ENCODE results near the gene SNRPE.
"Not testable (repeated sequence)": the region's sequence is repeated elsewhere in the genome, so short reads cannot be mapped to it uniquely, and the experiment has no call there.

The SNRPE gene

DNA sequence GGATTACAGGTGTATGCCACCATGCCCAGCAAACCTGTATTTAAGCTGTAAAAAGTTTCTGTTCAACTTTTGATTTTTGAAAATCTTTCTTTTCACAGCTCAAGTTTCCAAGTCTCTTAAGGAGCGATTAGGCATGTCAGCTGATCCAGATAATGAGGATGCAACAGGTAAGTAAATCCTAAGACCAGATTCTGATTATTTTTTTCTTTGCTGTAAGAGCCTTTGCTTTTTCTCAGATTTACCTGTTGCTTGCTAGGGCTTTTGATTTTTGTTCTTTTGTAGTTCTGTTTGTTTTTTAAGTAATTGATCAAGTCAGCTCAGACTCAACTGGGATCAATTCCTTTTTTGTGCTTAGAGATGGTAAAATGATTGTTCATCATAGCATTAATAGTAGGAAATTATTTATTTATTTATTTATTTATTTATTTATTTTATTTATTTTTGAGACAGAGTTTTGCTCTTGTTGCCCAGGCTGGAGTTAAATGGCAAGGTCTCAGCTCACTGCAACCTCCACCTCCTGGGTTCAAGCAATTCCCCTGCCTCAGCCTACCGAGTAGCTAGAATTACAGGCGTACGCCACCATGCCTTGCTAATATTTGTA, 21.1 kb upstream of the SNRPE start:
- Histone ChIP-seq H3K27ac (ENCODE audit: low read length) (no peak overlapping the region), H3K9ac (ENCODE audit: low read length) (no peak overlapping the region), H3F3A (ENCODE audit: insufficient read depth, low read length) (no peaks in the 10 kb centered on the region), H3K79me2 (ENCODE audit: low read length) (peaks cover 10% of the 10 kb centered on the region), H2AFZ (ENCODE audit: low read length) (no peak overlapping the region), H3K9me2 (replicated peaks; ENCODE audit: insufficient read depth, low read length) (no peaks in the 10 kb centered on the region), H4K20me1 (ENCODE audit: insufficient read depth, low read length) (no peaks in the 10 kb centered on the region), H3K36me3 (replicated peaks; ENCODE audit: insufficient read depth, low read length) (peaks cover 10% of the 10 kb centered on the region; the same call in 1 of the 2 replicates), H3K4me2 (ENCODE audit: low read depth, low read length) (no peak overlapping the region), H3K4me1 (ENCODE audit: low read length) (no peaks in the 10 kb centered on the region), H3K27me3 (replicated peaks; ENCODE audit: insufficient read depth, low read length) (no peaks in the 10 kb centered on the region), H3K9me3 (replicated peaks; ENCODE audit: insufficient read depth, low read length) (no peaks in the 10 kb centered on the region), H3K4me3 (ENCODE audit: low read length) (no peak overlapping the region)
- no peak for DNase-seq
- TF ChIP-seq EZH2 (optimal IDR thresholded peaks at IDR 0.05; ENCODE audit: low read depth, low read length) (no peak), EZH2phosphoT487 (IDR thresholded peaks at IDR 0.05; ENCODE audit: low read length) (no peak)
- TF ChIP-seq, protein P1, sequence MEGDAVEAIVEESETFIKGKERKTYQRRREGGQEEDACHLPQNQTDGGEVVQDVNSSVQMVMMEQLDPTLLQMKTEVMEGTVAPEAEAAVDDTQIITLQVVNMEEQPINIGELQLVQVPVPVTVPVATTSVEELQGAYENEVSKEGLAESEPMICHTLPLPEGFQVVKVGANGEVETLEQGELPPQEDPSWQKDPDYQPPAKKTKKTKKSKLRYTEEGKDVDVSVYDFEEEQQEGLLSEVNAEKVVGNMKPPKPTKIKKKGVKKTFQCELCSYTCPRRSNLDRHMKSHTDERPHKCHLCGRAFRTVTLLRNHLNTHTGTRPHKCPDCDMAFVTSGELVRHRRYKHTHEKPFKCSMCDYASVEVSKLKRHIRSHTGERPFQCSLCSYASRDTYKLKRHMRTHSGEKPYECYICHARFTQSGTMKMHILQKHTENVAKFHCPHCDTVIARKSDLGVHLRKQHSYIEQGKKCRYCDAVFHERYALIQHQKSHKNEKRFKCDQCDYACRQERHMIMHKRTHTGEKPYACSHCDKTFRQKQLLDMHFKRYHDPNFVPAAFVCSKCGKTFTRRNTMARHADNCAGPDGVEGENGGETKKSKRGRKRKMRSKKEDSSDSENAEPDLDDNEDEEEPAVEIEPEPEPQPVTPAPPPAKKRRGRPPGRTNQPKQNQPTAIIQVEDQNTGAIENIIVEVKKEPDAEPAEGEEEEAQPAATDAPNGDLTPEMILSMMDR (IDR thresholded peaks at IDR 0.05; ENCODE audit: low read length): no peak

DNA sequence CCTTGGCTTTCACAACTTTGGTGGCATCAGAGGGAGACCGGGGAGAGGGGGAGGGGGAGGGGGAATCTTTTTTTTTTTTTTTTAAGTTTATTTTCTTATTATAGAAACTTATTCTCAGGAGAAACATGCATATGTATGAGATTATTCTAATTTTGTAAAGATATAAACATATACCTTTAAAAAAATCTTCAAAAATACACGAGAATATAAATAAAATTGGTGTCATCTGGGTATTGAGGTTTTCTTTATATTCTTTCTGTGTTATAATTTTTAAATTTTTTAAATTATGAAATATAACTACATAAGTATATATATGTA, 18.9 kb upstream of the SNRPE start:
- no peak for TF ChIP-seq EZH2phosphoT487 (IDR thresholded peaks at IDR 0.05; ENCODE audit: low read length)
- TF ChIP-seq EZH2 (optimal IDR thresholded peaks at IDR 0.05; ENCODE audit: low read depth, low read length): no peak
- TF ChIP-seq, protein P1 (IDR thresholded peaks at IDR 0.05; ENCODE audit: low read length): no peak
- H3K9ac ChIP-seq (ENCODE audit: low read length): no peak overlapping the region
- H3K79me2 ChIP-seq (ENCODE audit: low read length): peaks cover 5% of the 10 kb centered on the region; the same call in 1 of the 2 replicates
- no peak overlapping the region for H3K4me2 ChIP-seq (ENCODE audit: low read depth, low read length)
- H3K27me3 ChIP-seq (replicated peaks; ENCODE audit: insufficient read depth, low read length): no peaks in the 10 kb centered on the region
- no peak for DNase-seq
- no peak overlapping the region for H2AFZ ChIP-seq (ENCODE audit: low read length)
- no peaks in the 10 kb centered on the region for H3K9me2 ChIP-seq (replicated peaks; ENCODE audit: insufficient read depth, low read length)
- H4K20me1 ChIP-seq (ENCODE audit: insufficient read depth, low read length): no peaks in the 10 kb centered on the region
- H3K27ac ChIP-seq (ENCODE audit: low read length): no peak overlapping the region
- no peak overlapping the region for H3K4me3 ChIP-seq (ENCODE audit: low read length)
- no peaks in the 10 kb centered on the region for H3K4me1 ChIP-seq (ENCODE audit: low read length)
- no peaks in the 10 kb centered on the region for H3K9me3 ChIP-seq (replicated peaks; ENCODE audit: insufficient read depth, low read length)
- no peaks in the 10 kb centered on the region for H3F3A ChIP-seq (ENCODE audit: insufficient read depth, low read length)
- peaks cover 17% of the 10 kb centered on the region; the same call in 1 of the 2 replicates for H3K36me3 ChIP-seq (replicated peaks; ENCODE audit: insufficient read depth, low read length)

DNA sequence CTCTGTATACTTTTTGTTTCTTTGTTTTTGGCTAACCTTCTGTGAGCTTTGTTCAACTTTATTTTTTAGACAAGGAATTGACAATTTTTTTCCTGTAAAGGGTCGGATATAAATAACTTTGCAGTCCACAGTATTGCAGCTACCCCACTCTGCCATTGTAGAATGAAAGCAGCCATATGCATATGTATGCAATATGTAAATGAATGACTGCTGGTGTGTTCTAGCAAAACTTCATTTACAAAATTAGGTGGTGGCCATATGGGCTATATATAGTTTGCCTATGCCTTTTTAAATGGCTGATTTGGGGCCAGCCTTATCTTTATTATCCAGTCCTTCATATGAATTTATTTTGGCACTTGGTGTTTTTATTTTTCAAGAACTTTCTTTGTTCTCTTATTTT, 18.0 kb upstream of the SNRPE start:
- TF ChIP-seq EZH2 (optimal IDR thresholded peaks at IDR 0.05; ENCODE audit: low read depth, low read length): no peak
- no peak for TF ChIP-seq EZH2phosphoT487 (IDR thresholded peaks at IDR 0.05; ENCODE audit: low read length)
- TF ChIP-seq, protein P1 (IDR thresholded peaks at IDR 0.05; ENCODE audit: low read length): no peak
- Histone ChIP-seq H3K4me3 (ENCODE audit: low read length) (no peak overlapping the region), H3K9ac (ENCODE audit: low read length) (no peak overlapping the region), H3K4me2 (ENCODE audit: low read depth, low read length) (no peak overlapping the region), H3K9me2 (replicated peaks; ENCODE audit: insufficient read depth, low read length) (no peaks in the 10 kb centered on the region), H3K36me3 (replicated peaks; ENCODE audit: insufficient read depth, low read length) (peaks cover 15% of the 10 kb centered on the region; the same call in 1 of the 2 replicates), H4K20me1 (ENCODE audit: insufficient read depth, low read length) (no peaks in the 10 kb centered on the region), H3K4me1 (ENCODE audit: low read length) (no peaks in the 10 kb centered on the region), H2AFZ (ENCODE audit: low read length) (no peak overlapping the region), H3K79me2 (ENCODE audit: low read length) (peaks cover 5% of the 10 kb centered on the region; the same call in 1 of the 2 replicates), H3K27ac (ENCODE audit: low read length) (no peak overlapping the region), H3K27me3 (replicated peaks; ENCODE audit: insufficient read depth, low read length) (no peaks in the 10 kb centered on the region), H3F3A (ENCODE audit: insufficient read depth, low read length) (no peaks in the 10 kb centered on the region), H3K9me3 (replicated peaks; ENCODE audit: insufficient read depth, low read length) (no peaks in the 10 kb centered on the region)
- no peak for DNase-seq

DNA sequence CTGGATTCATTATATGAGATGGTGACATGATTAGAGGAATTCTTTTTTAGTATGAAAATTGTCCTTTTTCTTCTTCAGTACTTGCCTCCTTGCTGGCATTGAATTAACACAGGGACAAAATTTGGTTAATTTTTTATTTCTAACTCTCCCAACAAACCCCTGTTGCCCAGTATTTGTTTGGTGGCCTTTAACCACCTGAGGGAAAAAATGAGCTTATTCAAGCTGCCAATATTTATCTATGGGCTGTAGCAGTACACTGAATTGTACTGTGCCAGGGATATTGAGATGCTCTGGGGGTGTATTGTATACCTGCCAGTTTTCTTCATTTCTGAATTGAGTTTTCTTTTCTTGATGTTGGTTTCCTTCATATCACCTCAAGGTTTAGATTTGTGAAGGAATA, 8.3 kb upstream of the SNRPE start:
- not testable (repeated sequence) for H3K9ac ChIP-seq (ENCODE audit: low read length); H3K27me3 ChIP-seq (replicated peaks; ENCODE audit: insufficient read depth, low read length); H3K4me2 ChIP-seq (ENCODE audit: low read depth, low read length); H3K9me3 ChIP-seq (replicated peaks; ENCODE audit: insufficient read depth, low read length); H3K9me2 ChIP-seq (replicated peaks; ENCODE audit: insufficient read depth, low read length); H3K27ac ChIP-seq (ENCODE audit: low read length); H2AFZ ChIP-seq (ENCODE audit: low read length); H3K4me1 ChIP-seq (ENCODE audit: low read length); H3F3A ChIP-seq (ENCODE audit: insufficient read depth, low read length); H4K20me1 ChIP-seq (ENCODE audit: insufficient read depth, low read length); DNase-seq; H3K4me3 ChIP-seq (ENCODE audit: low read length); H3K79me2 ChIP-seq (ENCODE audit: low read length)
- H3K36me3 ChIP-seq (replicated peaks; ENCODE audit: insufficient read depth, low read length): peaks cover 20% of the 10 kb centered on the region; the same call in 1 of the 2 replicates

Measured in MM.1S (cell line).